Ishikawa (cell line): ENCODE data around the gene BABAM1.

Experiments
- CEBPB ChIP-seq: IDR thresholded peaks from 2 replicates; pipeline ENCODE4 v1.6.1; 2012
- CREB1 ChIP-seq: IDR thresholded peaks from 2 replicates; pipeline ENCODE4 v1.6.1; 2012; ENCODE audit warnings: low read depth
- EGR1 ChIP-seq: IDR thresholded peaks from 2 replicates; pipeline ENCODE4 v1.6.1; 2012
- EP300 ChIP-seq: IDR thresholded peaks from 2 replicates; pipeline ENCODE4 v1.6.1; 2012; ENCODE audit warnings: borderline replicate concordance
- FOXM1 ChIP-seq: IDR thresholded peaks from 2 replicates; pipeline ENCODE4 v1.6.1; 2012; ENCODE audit warnings: low read depth, borderline replicate concordance
- MAX ChIP-seq: IDR thresholded peaks from 2 replicates; pipeline ENCODE4 v1.6.1; 2012
- NFIC ChIP-seq: IDR thresholded peaks from 2 replicates; pipeline ENCODE4 v1.6.1; 2012
- RAD21 ChIP-seq: IDR thresholded peaks from 2 replicates; pipeline ENCODE4 v1.6.1; 2012; ENCODE audit warnings: low read depth
- REST ChIP-seq: IDR thresholded peaks from 2 replicates; pipeline ENCODE4 v1.6.1; 2012; ENCODE audit warnings: low read depth, mild to moderate bottlenecking
- TAF1 ChIP-seq: IDR thresholded peaks from 2 replicates; pipeline ENCODE4 v1.6.1; 2012; ENCODE audit warnings: low read depth, mild to moderate bottlenecking
- TCF12 ChIP-seq: IDR thresholded peaks from 2 replicates; pipeline ENCODE4 v1.6.1; 2012; ENCODE audit warnings: low read depth
- TEAD4 ChIP-seq: IDR thresholded peaks from 2 replicates; pipeline ENCODE4 v1.6.1; 2012
- USF1 ChIP-seq: IDR thresholded peaks from 2 replicates; pipeline ENCODE4 v1.6.1; 2012
- YY1 ChIP-seq: IDR thresholded peaks from 2 replicates; pipeline ENCODE4 v1.6.1; 2012; ENCODE audit warnings: low read depth
- ZBTB7A ChIP-seq: IDR thresholded peaks from 2 replicates; pipeline ENCODE4 v1.6.1; 2012; ENCODE audit warnings: low read depth

Gene BABAM1

GRCh38 chr19:17303940-17304267 is 36.7 kb downstream of the BABAM1 start:
- TF ChIP-seq CREB1: no peak
- TF ChIP-seq TAF1: no peak
- no peak for TF ChIP-seq MAX
- TF ChIP-seq EGR1: no peak
- TF ChIP-seq CEBPB: no peak

- no peak for TF ChIP-seq USF1
- no peak for TF ChIP-seq TCF12
- no peak for TF ChIP-seq RAD21
- 0 out of 2 replicates have a peak, but pooled peaks have one; percentile 15 for TF ChIP-seq TEAD4
- no peak for TF ChIP-seq TAF1
- TF ChIP-seq EP300: no peak
Observed at GRCh38 chr19:17304386-17305215, 37.4 kb downstream of the BABAM1 start.

GRCh38 chr19:17305216-17305516 is 37.9 kb downstream of the BABAM1 start:
- TF ChIP-seq ZBTB7A (no peak; the same call in 1 of the 2 replicates), EP300 (no peak), TAF1 (no peak), CREB1 (no peak), NFIC (peak; percentile 98), RAD21 (no peak), MAX (no peak), FOXM1 (no peak), USF1 (0 out of 2 replicates have a peak, but pooled peaks have one; percentile 46), TCF12 (peak; percentile 95), EGR1 (no peak), CEBPB (no peak), YY1 (0 out of 2 replicates have a peak, but pooled peaks have one; percentile 45), TEAD4 (no peak; the same call in 1 of the 2 replicates), REST (no peak)

GRCh38 chr19:17305517-17306284 is 38.5 kb downstream of the BABAM1 start, which contains the start of gene MRPL34:
Gene MRPL34, plus strand, starts transcription at chr19:17305872. Its CDS starts 21 bp downstream, at chr19:17305893.
- TF ChIP-seq USF1 (peak; percentile 86), EP300 (peak; percentile 29; the same call in 1 of the 2 replicates), CREB1 (no peak), REST (no peak), YY1 (peak; percentile 72; the same call in 1 of the 2 replicates), TCF12 (no peak), TEAD4 (no peak; the same call in 1 of the 2 replicates), MAX (peak; percentile 63), EGR1 (no peak), NFIC (no peak), RAD21 (peak; percentile 62), FOXM1 (no peak), TAF1 (peak; percentile 65), CEBPB (no peak), ZBTB7A (no peak; the same call in none of the 2 replicates)
